Uterus (tissue), 4 donors: ENCODE results near the gene ANKH. TPM values are rescaled to one million over a fixed set of nuclear protein-coding genes. Genes with fewer than 3 reads are reported as not detected.
"Not testable (repeated sequence)": the region's sequence is repeated elsewhere in the genome, so short reads cannot be mapped to it uniquely, and the experiment has no call there.

Experiments used
- DNase-seq, 2 donors: peaks; one replicate each; pipeline ENCODE4 v3.0.0-alpha.2; 2019 to 2020
- H3K27ac ChIP-seq, 2 donors: fragments of 200-600 bp; sonication (generic); 1 replicate in 1 of 2; 2 replicates in 1 of 2; pipeline ENCODE4 v1.5.1; 2016 to 2018
- H3K27me3 ChIP-seq, 2 donors: fragments of 200-600 bp; sonication (generic); one replicate each; pipeline ENCODE4 v1.5.1; 2018 to 2019; ENCODE audit warnings: control low read depth in 1 of 2
- H3K36me3 ChIP-seq, 2 donors: fragments of 200-600 bp; sonication (generic); one replicate each; pipeline ENCODE4 v1.5.1; 2019; ENCODE audit warnings: control low read depth in 1 of 2
- H3K4me1 ChIP-seq, 2 donors: fragments of 200-600 bp; sonication (generic); one replicate each; pipeline ENCODE4 v1.5.1; 2018 to 2019; ENCODE audit warnings: control low read depth in 1 of 2
- H3K4me3 ChIP-seq, 2 donors: fragments of 200-600 bp; sonication (generic); 1 replicate in 1 of 2; 2 replicates in 1 of 2; pipeline ENCODE4 v1.5.1; 2018 to 2019; ENCODE audit warnings: mild to moderate bottlenecking in 1 of 2
- H3K9me3 ChIP-seq, 2 donors: fragments of 200-600 bp; sonication (generic); one replicate each; pipeline ENCODE4 v1.5.1; 2019; ENCODE audit warnings: control low read depth in 1 of 2
- CTCF ChIP-seq, 4 experiments: fragments of 200-600 bp in 2 of 4; fragments of 450-650 bp in 2 of 4; sonication (generic) in 2 of 4; IDR thresholded peaks; one replicate each; pipeline ENCODE4 v1.5.1; 2016 to 2019; ENCODE audit warnings: antibody characterized with exemption in 4 of 4, mild to moderate bottlenecking in 2 of 4, moderate library complexity in 1 of 4
- POLR2A ChIP-seq, 2 donors: fragments of 450-650 bp; IDR thresholded peaks; one replicate each; pipeline ENCODE4 v1.6.1; 2016; ENCODE audit warnings: antibody characterized with exemption in 2 of 2, mild to moderate bottlenecking in 1 of 2, moderate library complexity in 1 of 2
- intact Hi-C: fragments of 100-400 bp; cut with DNase I; formaldehyde crosslinking; loops from one replicate; pipeline ENCODE4 v1.15.1; 2023; ENCODE audit warnings: low total_unique reads
- total RNA-seq, 4 donors: library from RNA; depleted of rRNA in 3 of 4; stranded (reverse); fragments of >200 nt in 3 of 4; gene quantifications; one replicate each; pipeline versions ENCODE4 v1.1.0 to v1.2.4, GENCODE V29; 2014 to 2023
- donor health status: DM: yes; HTN: yes; CAD: no.

Gene ANKH
- total RNA-seq, 4 donors from 2014 or later = 2.9 to 47.7 (median 26.9) TPM

- no peaks in the 10 kb centered on the region for H3K36me3 ChIP-seq
- no peak overlapping the region for H3K27ac ChIP-seq
- H3K9me3 ChIP-seq = no peaks in the 10 kb centered on the region
- H3K27me3 ChIP-seq = no peaks in the 10 kb centered on the region
- no peak overlapping the region for H3K4me3 ChIP-seq
- intact Hi-C loops = no loop called here
- no peak for DNase-seq
- H3K4me1 ChIP-seq = no peaks in the 10 kb centered on the region
- no peak for TF ChIP-seq CTCF (IDR thresholded peaks at IDR 0.05)
- no peak for TF ChIP-seq POLR2A (IDR thresholded peaks at IDR 0.05)
These were observed 65.1 kb downstream of the ANKH start for GRCh38 chr5:14806456-14806855.

GRCh38 chr5:14802541-14802940 is 69.0 kb downstream of the ANKH start:
- Histone ChIP-seq H3K36me3 (no peaks in the 10 kb centered on the region), H3K4me1 (no peaks in the 10 kb centered on the region), H3K27me3 (no peaks in the 10 kb centered on the region), H3K9me3 (no peaks in the 10 kb centered on the region), H3K4me3 (no peak overlapping the region), H3K27ac (no peak overlapping the region)
- intact Hi-C loops = no loop called here
- TF ChIP-seq CTCF (IDR thresholded peaks at IDR 0.05) (no peak), POLR2A (IDR thresholded peaks at IDR 0.05) (no peak)
- no peak for DNase-seq

- Histone ChIP-seq H3K4me3 (no peak overlapping the region), H3K36me3 (no peaks in the 10 kb centered on the region), H3K27me3 (no peaks in the 10 kb centered on the region), H3K9me3 (no peaks in the 10 kb centered on the region), H3K27ac (no peak overlapping the region), H3K4me1 (no peaks in the 10 kb centered on the region)
- TF ChIP-seq CTCF (IDR thresholded peaks at IDR 0.05) (no peak), POLR2A (IDR thresholded peaks at IDR 0.05) (no peak)
- intact Hi-C loops = no loop called here
- no peak for DNase-seq
These were observed 69.8 kb downstream of the ANKH start for GRCh38 chr5:14801792-14802191.

- intact Hi-C loops, H3K9me3 ChIP-seq, H3K27me3 ChIP-seq, H3K4me3 ChIP-seq, H3K27ac ChIP-seq, H3K36me3 ChIP-seq, H3K4me1 ChIP-seq, DNase-seq: not testable (repeated sequence)
These were observed 74.2 kb downstream of the ANKH start for GRCh38 chr5:14797385-14797784.

- DNase-seq = no peak
These were observed 76.9 kb downstream of the ANKH start for GRCh38 chr5:14794583-14795230.

More at GRCh38 chr5:14794583-14795230, 76.9 kb downstream of the ANKH start:
- H3K4me1 ChIP-seq = no peaks in the 10 kb centered on the region
- no peak overlapping the region for H3K27ac ChIP-seq
- H3K9me3 ChIP-seq = no peaks in the 10 kb centered on the region
- H3K4me3 ChIP-seq = no peak overlapping the region
- H3K27me3 ChIP-seq = no peaks in the 10 kb centered on the region
- H3K36me3 ChIP-seq = no peaks in the 10 kb centered on the region
- TF ChIP-seq CTCF (IDR thresholded peaks at IDR 0.05) = no peak
- TF ChIP-seq POLR2A (IDR thresholded peaks at IDR 0.05) = no peak
- intact Hi-C loops = no loop called here
